PC-3 (cell line): Measurements from ENCODE around the gene KRT81. TPM values are rescaled to one million over a fixed set of nuclear protein-coding genes. Genes with fewer than 3 reads are reported as not detected.

Source experiments
- ATAC-seq: fragments of 200-7000 bp; cut with Tn5 transposase; 2 replicates; pipeline ENCODE4 v1.9.1; 2020; ENCODE audit warnings: mild to moderate bottlenecking, moderate library complexity
- BruUV-seq: library from RNA; stranded (reverse); fragments of 400-500 nt; replicated peaks from 2 replicates; lab custom pipeline; 2021; lab: Mats Ljungman, UMichigan
- CTCF ChIA-PET: fragments of 300-600 bp; sonication (Branson Sonifier 250); formaldehyde crosslinking; loops from one replicate; lab custom pipeline; 2022; ENCODE audit warnings: antibody characterized with exemption; lab: Charles Lee
- POLR2A ChIA-PET: fragments of 300-600 bp; sonication (Branson Sonifier 250); formaldehyde crosslinking; loops from one replicate; lab custom pipeline; 2022; ENCODE audit warnings: antibody characterized with exemption; ENCODE audit not compliant: unreplicated experiment; lab: Charles Lee
- DNase-seq: peaks from one replicate; pipeline ENCODE4 v3.0.0-alpha.2; 2015
- H2AFZ ChIP-seq: fragments of 300-600 bp; sonication (generic); 2 replicates; pipeline ENCODE4 v1.6.0; 2016; ENCODE audit warnings: antibody characterized with exemption, low read length
- H3F3A ChIP-seq: fragments of 300-600 bp; sonication (generic); one replicate; pipeline ENCODE4 v1.6.0; 2017; ENCODE audit warnings: antibody characterized with exemption, low read length, control low read depth, mild to moderate bottlenecking; ENCODE audit not compliant: unreplicated experiment
- H3K27ac ChIP-seq: fragments of 300-600 bp; sonication (generic); 2 replicates; pipeline ENCODE4 v1.5.1; 2016; ENCODE audit warnings: mild to moderate bottlenecking, low read length
- H3K27me3 ChIP-seq: fragments of 300-600 bp; sonication (generic); 2 replicates; pipeline ENCODE4 v1.6.1; 2016; ENCODE audit warnings: low read length, mixed read lengths
- H3K36me3 ChIP-seq: fragments of 300-600 bp; sonication (generic); 2 replicates; pipeline ENCODE4 v1.6.1; 2016; ENCODE audit warnings: low read depth, mixed run types, low read length, mixed read lengths
- H3K4me1 ChIP-seq: fragments of 300-600 bp; sonication (generic); 2 replicates; pipeline ENCODE4 v1.5.1; 2016; ENCODE audit warnings: low read length; ENCODE audit not compliant: insufficient read depth
- H3K4me2 ChIP-seq: fragments of 300-600 bp; sonication (generic); 2 replicates; pipeline ENCODE4 v1.6.0; 2016; ENCODE audit warnings: low read length
- H3K4me3 ChIP-seq: fragments of 300-600 bp; sonication (generic); 2 replicates; pipeline ENCODE4 v1.5.1; 2016; ENCODE audit warnings: mild to moderate bottlenecking, low read length, mixed read lengths
- H3K79me2 ChIP-seq: fragments of 300-600 bp; sonication (generic); 2 replicates; pipeline ENCODE4 v1.6.1; 2017; ENCODE audit warnings: low read length, mixed read lengths
- H3K9ac ChIP-seq: fragments of 300-600 bp; sonication (generic); 2 replicates; pipeline ENCODE4 v1.6.0; 2016; ENCODE audit warnings: mild to moderate bottlenecking, low read length
- H3K9me2 ChIP-seq: fragments of 300-600 bp; sonication (generic); replicated peaks from 2 replicates; pipeline ENCODE4 v1.6.1; 2016; ENCODE audit warnings: mixed run types, low read length, mixed read lengths
- H3K9me3 ChIP-seq: fragments of 300-600 bp; sonication (generic); 2 replicates; pipeline ENCODE4 v1.6.1; 2016; ENCODE audit warnings: low read length, mixed read lengths
- H4K20me1 ChIP-seq: fragments of 300-600 bp; sonication (generic); 2 replicates; pipeline ENCODE4 v1.6.1; 2016; ENCODE audit warnings: low read length, mixed read lengths
- EZH2 ChIP-seq: fragments of 300-600 bp; sonication (generic); IDR thresholded peaks from one replicate; pipeline ENCODE4 v1.6.1; 2017; ENCODE audit warnings: antibody characterized with exemption, mild to moderate bottlenecking, low read length; ENCODE audit not compliant: unreplicated experiment
- EZH2phosphoT487 ChIP-seq: fragments of 300-600 bp; sonication (generic); IDR thresholded peaks from 2 replicates; pipeline ENCODE4 v1.6.1; 2018; ENCODE audit warnings: mild to moderate bottlenecking, antibody characterized with exemption, low read length, borderline replicate concordance
- intact Hi-C: fragments of 100-400 bp; cut with micrococcal nuclease; formaldehyde crosslinking; loops from 2 replicates; pipeline ENCODE4 v1.9.0; 2023
- total RNA-seq: library from RNA; depleted of rRNA; stranded (reverse); fragments of >200 nt; gene quantifications from 2 replicates; pipeline ENCODE4 v1.2.3, GENCODE V29; 2014
- TF ChIP-seq, protein P1 (sequence below): fragments of 300-600 bp; sonication (generic); conservative IDR thresholded peaks from 2 replicates; pipeline ENCODE4 v1.5.1; 2017; ENCODE audit warnings: antibody characterized with exemption, low read depth, mild to moderate bottlenecking, low read length

KRT81 gene
- total RNA-seq, 1 experiment from 2014 or later = 1,688 TPM

GRCh38 chr12:52313926-52314325, 22.6 kb upstream of the KRT81 start:
- peaks cover 2% of the 10 kb centered on the region for H3K4me1 ChIP-seq
- no peaks in the 10 kb centered on the region for H3F3A ChIP-seq
- H4K20me1 ChIP-seq = no peaks in the 10 kb centered on the region
- no peak overlapping the region for H3K9ac ChIP-seq
- BruUV-seq = no TSS peak
- ChIA-PET POLR2A (no interaction called here), CTCF (no interaction called here)
- no peaks in the 10 kb centered on the region for H3K36me3 ChIP-seq
- H3K4me2 ChIP-seq = no peak overlapping the region
- intact Hi-C loops = no loop called here
- no peaks in the 10 kb centered on the region for H3K27me3 ChIP-seq
- TF ChIP-seq, protein P1, sequence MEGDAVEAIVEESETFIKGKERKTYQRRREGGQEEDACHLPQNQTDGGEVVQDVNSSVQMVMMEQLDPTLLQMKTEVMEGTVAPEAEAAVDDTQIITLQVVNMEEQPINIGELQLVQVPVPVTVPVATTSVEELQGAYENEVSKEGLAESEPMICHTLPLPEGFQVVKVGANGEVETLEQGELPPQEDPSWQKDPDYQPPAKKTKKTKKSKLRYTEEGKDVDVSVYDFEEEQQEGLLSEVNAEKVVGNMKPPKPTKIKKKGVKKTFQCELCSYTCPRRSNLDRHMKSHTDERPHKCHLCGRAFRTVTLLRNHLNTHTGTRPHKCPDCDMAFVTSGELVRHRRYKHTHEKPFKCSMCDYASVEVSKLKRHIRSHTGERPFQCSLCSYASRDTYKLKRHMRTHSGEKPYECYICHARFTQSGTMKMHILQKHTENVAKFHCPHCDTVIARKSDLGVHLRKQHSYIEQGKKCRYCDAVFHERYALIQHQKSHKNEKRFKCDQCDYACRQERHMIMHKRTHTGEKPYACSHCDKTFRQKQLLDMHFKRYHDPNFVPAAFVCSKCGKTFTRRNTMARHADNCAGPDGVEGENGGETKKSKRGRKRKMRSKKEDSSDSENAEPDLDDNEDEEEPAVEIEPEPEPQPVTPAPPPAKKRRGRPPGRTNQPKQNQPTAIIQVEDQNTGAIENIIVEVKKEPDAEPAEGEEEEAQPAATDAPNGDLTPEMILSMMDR = no peak
- TF ChIP-seq EZH2 = no peak
- TF ChIP-seq EZH2phosphoT487 = no peak
- DNase-seq = no peak
- no peaks in the 10 kb centered on the region for H3K79me2 ChIP-seq
- no peaks in the 10 kb centered on the region for H3K9me3 ChIP-seq
- H3K27ac ChIP-seq = no peak overlapping the region
- no peaks in the 10 kb centered on the region for H3K9me2 ChIP-seq
- H3K4me3 ChIP-seq = no peak overlapping the region
- H2AFZ ChIP-seq = no peak overlapping the region
- no peak for ATAC-seq

- CTCF ChIA-PET = interaction anchor here (0.6 kb wide), 1 partner anchor 157 kb away, joined by 3 read pairs; no protein-coding TSS in a partner anchor
These were observed 22.1 kb upstream of the KRT81 start for GRCh38 chr12:52313461-52313860.

GRCh38 chr12:52312086-52312485, 20.8 kb upstream of the KRT81 start:
- Histone ChIP-seq H3K27ac (no peak overlapping the region), H3K4me3 (no peak overlapping the region), H3K9me3 (no peaks in the 10 kb centered on the region), H4K20me1 (no peaks in the 10 kb centered on the region), H3K4me2 (no peak overlapping the region), H3K9ac (no peak overlapping the region), H3F3A (no peaks in the 10 kb centered on the region), H3K36me3 (no peaks in the 10 kb centered on the region), H2AFZ (no peak overlapping the region), H3K79me2 (no peaks in the 10 kb centered on the region), H3K4me1 (peaks cover 11% of the 10 kb centered on the region), H3K27me3 (no peaks in the 10 kb centered on the region), H3K9me2 (no peaks in the 10 kb centered on the region)
- TF ChIP-seq, protein P1 = no peak
- no peak for TF ChIP-seq EZH2phosphoT487
- no peak for TF ChIP-seq EZH2
- intact Hi-C loops = no loop called here
- no TSS peak for BruUV-seq
- ChIA-PET CTCF (no interaction called here), POLR2A (no interaction called here)
- ATAC-seq = no peak
- no peak for DNase-seq

More at GRCh38 chr12:52313461-52313860, 22.1 kb upstream of the KRT81 start:
- no peaks in the 10 kb centered on the region for H3K9me2 ChIP-seq
- no peak for DNase-seq
- no peaks in the 10 kb centered on the region for H3K9me3 ChIP-seq
- no peak for TF ChIP-seq EZH2
- TF ChIP-seq, protein P1 = no peak
- no peak for TF ChIP-seq EZH2phosphoT487
- H2AFZ ChIP-seq = no peak overlapping the region
- POLR2A ChIA-PET = no interaction called here
- no peaks in the 10 kb centered on the region for H3K79me2 ChIP-seq
- ATAC-seq = no peak
- no peak overlapping the region for H3K27ac ChIP-seq
- H3K4me2 ChIP-seq = no peak overlapping the region
- H4K20me1 ChIP-seq = no peaks in the 10 kb centered on the region
- BruUV-seq = no TSS peak
- no peaks in the 10 kb centered on the region for H3K36me3 ChIP-seq
- no peaks in the 10 kb centered on the region for H3F3A ChIP-seq
- intact Hi-C loops = no loop called here
- H3K27me3 ChIP-seq = no peaks in the 10 kb centered on the region
- H3K4me1 ChIP-seq = peaks cover 7% of the 10 kb centered on the region
- no peak overlapping the region for H3K9ac ChIP-seq
- H3K4me3 ChIP-seq = no peak overlapping the region
